GM12892 (cell line): ENCODE measurements around the gene LYZ.

ENCODE experiments used
- POLR2A ChIP-seq: IDR thresholded peaks from 2 replicates; pipeline ENCODE4 v1.6.1; 2011; ENCODE audit warnings: low read depth, low read length, control low read depth
- POLR2AphosphoS5 ChIP-seq: IDR thresholded peaks from 2 replicates; pipeline ENCODE4 v1.6.1; 2011; ENCODE audit warnings: low read depth, low read length, control low read depth
- TAF1 ChIP-seq: IDR thresholded peaks from 2 replicates; pipeline ENCODE4 v1.6.1; 2011; ENCODE audit warnings: low read depth, mild to moderate bottlenecking, control low read depth, low read length, borderline replicate concordance

DNA sequence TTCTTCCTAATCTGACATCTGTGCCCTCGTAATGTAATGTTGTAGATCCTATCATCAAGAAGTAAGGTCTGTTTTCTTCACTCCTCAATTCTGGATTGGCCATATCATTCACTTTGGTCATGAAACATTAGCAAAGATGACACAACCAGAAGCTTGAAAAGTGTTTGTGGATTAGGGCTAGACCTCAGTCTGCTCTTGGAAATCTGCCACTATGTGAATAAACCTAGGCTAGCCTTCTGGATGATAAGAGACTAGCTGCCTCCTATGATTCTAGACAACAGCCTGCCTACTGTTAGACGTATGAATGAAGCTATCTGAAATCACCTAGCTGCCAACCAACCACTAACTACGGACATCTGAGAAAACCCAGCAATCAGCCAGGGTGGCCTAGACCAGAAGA, 38.7 kb upstream of the LYZ start:
- no peak for TF ChIP-seq POLR2A
- TF ChIP-seq TAF1, result no peak
- TF ChIP-seq POLR2AphosphoS5, result no peak
